ENCODE results near the gene CHD6. TPM values are rescaled to one million over a fixed set of nuclear protein-coding genes. Genes with fewer than 3 reads are reported as not detected.

Gene CHD6, protein sequence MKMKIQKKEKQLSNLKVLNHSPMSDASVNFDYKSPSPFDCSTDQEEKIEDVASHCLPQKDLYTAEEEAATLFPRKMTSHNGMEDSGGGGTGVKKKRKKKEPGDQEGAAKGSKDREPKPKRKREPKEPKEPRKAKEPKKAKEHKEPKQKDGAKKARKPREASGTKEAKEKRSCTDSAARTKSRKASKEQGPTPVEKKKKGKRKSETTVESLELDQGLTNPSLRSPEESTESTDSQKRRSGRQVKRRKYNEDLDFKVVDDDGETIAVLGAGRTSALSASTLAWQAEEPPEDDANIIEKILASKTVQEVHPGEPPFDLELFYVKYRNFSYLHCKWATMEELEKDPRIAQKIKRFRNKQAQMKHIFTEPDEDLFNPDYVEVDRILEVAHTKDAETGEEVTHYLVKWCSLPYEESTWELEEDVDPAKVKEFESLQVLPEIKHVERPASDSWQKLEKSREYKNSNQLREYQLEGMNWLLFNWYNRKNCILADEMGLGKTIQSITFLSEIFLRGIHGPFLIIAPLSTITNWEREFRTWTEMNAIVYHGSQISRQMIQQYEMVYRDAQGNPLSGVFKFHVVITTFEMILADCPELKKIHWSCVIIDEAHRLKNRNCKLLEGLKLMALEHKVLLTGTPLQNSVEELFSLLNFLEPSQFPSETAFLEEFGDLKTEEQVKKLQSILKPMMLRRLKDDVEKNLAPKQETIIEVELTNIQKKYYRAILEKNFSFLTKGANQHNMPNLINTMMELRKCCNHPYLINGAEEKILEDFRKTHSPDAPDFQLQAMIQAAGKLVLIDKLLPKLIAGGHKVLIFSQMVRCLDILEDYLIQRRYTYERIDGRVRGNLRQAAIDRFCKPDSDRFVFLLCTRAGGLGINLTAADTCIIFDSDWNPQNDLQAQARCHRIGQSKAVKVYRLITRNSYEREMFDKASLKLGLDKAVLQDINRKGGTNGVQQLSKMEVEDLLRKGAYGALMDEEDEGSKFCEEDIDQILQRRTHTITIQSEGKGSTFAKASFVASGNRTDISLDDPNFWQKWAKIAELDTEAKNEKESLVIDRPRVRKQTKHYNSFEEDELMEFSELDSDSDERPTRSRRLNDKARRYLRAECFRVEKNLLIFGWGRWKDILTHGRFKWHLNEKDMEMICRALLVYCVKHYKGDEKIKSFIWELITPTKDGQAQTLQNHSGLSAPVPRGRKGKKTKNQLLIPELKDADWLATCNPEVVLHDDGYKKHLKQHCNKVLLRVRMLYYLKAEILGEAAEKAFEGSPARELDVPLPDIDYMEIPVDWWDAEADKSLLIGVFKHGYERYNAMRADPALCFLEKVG (N-terminal part only)
- total RNA-seq = 10 to 100 TPM; 27.8 to 29.4 TPM
- long read RNA-seq, partial matches to known transcripts = 4 of 9 reads
- long read RNA-seq, other reads (novel, unspliced or antisense) = 3 of 9 reads

DNA sequence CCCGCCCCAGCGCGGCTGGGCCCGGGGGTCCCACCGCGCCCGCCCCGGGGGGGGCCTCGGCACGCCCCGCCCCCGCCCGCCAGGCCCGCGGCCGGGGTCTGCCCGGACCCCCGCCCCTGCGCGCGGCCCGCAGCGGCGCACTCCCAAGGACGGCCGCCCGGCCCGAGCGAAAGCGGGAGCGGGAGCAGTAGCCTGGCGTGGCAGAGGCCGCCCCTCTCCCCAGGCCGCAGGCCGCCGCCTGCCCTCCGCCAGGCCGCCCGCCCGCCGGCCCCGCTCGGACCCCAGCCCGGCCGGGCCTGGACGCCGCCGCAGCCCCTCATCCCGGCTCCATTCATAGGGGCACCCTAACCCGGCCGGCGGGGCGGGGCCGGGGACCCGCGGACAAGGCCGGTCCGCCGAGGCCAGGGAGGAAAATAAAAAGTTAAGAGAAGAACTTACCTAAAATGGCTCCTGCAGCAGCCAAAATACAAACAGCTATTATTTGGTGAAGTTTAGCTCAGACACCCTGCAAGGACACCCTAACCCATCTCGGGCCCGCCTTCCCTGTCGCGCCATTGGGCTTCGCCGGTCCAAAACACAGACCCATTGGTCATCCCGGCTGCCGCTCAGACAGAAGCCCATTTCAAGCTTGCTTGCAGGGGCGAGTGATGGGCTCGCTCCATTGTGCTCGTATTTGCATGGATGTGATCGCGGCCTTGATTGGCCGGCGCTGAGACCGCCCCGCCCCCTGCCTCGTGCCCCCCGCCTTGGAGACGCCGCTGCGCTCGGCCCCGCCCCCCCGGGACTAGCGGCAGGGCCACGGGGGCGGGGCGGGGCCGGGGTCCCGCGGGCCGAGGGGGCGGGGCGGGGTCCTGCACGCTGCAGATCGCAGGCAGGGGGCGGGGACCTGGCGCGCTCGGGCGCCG lies at the start of gene CHD6:
TSS of gene CHD6 (minus strand) at position 476 of the 905 bp plus-strand sequence. CDS start 67,040 bp downstream, outside the sequence.
- intact Hi-C loops (cut with DNase I, micrococcal nuclease) = no loop called here
- peak; percentile 99 for ATAC-seq

DNA sequence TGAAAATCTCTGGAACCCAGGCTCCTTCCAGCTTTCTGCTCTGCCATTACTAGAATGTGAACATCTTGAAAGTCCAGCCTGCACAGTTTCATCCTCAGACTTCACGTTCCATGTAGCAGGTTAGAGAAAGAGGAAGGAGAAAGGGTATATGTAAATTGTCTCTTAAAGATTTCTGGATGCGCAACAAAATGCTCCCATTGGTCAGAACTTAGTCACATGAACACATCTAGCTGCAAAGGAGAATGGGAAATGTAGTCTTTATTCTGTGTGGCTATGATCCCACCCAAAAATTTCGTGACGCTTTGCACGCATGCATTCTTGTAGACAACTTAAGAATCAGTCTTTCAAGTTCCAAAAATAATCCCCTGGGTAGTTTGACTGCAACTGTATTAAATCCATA lies 46.4 kb upstream of the CHD6 start:
- no peak for DNase-seq
- intact Hi-C loops (cut with DNase I, micrococcal nuclease) = no loop called here
- ATAC-seq = no peak

More for the DNA sequence above, at the start of gene CHD6:
- peak; percentile 99 to 100 for DNase-seq

DNA sequence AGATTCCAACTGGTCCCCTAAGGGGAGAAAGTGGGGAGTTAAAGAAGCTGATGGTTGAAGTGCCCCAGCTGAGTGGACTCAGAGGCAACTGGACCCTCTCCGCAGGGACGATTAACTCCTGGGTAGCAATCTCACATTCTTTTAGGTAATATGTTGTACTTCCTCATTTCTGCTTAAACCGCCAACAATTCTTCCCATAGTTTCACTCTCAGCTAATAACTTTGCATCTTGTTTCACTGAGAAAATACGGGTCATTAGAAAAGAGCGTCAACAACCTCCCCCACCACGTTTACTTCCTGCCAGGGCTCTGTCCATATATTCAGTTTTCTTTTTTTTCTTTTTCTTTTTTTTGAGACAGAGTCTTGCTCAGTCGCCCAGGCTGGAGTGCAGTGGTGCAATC lies 39.5 kb upstream of the CHD6 start:
- ATAC-seq = no peak
- DNase-seq = no peak
- intact Hi-C loops (cut with DNase I, micrococcal nuclease) = no loop called here

DNA sequence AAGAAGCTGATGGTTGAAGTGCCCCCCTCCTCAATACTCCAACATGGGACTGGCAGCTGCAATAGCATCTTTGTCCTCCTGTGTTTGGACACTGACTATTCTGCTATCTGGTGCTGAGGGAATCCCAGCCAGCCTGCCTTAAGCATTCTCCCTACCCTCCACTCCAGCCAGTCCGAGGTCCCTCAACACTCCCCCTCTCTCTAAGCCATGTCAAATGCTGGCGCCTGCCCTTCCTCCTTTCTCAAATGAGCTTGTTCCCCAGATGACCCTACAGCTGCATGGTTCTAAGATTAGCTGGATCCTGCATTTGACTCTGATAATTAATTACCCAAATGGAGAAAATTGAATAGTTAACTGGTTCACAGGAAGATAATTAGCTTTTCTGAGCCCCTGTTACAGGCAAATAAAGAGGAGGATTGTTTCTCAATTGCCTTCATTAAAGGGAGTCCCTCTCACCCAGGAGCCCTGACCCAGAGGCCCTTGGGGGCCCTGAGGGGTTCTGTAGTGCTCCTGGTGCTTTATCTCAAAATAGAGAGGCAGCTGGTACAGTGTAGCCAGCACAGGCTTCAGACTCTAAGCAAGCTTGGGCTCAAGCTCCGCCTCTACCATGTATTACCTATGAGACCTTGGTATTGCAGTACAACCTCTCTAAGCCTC lies 37.9 kb upstream of the CHD6 start:
- DNase-seq (no peak), ATAC-seq (no peak)
- intact Hi-C loops (cut with DNase I, micrococcal nuclease) = no loop called here

DNA sequence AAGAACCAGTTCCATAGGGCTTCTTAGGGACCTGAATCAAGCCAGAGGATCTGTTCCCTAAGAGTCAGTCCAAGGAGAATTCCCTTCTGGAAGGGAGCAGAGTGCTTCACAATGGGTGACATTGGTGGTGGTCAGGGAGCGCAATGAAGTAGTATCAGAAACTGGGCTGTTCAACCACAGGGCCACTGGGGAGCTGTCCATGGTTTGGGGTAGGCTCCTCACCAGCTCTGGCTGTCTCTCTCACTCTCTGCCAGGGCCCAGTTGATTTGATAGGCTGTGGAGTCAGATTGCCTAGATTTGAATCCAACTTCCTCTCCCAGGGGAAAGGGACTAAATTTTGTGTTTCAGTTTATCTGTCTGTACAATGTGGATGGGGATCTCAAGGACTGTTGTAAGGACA lies 36.7 kb upstream of the CHD6 start:
- peak; percentile 23 for ATAC-seq
- intact Hi-C loops (cut with DNase I, micrococcal nuclease) = no loop called here
- peak in 1 of 2 donors; percentile 14 for DNase-seq

DNA sequence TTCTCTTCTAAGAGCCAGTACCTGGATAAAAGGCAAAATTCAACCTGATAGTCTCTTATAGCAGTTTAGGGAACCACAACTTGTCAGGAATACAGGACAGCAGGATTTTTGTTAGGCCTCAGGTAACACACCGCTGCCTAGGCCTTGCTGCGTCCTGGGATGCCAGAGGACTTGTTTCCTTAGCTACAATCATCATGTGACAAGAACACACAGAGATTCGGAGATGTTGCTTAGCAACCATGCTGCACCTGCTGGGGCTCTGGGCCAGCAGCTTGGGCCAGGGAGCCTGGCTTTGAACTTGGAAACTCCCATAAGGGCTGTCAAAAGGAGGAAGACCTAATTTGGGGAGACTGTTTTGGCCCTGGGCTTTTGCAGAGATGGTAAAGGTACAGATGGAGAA lies 36.1 kb upstream of the CHD6 start:
- intact Hi-C loops (cut with DNase I, micrococcal nuclease) = no loop called here
- DNase-seq (no peak), ATAC-seq (no peak)

DNA sequence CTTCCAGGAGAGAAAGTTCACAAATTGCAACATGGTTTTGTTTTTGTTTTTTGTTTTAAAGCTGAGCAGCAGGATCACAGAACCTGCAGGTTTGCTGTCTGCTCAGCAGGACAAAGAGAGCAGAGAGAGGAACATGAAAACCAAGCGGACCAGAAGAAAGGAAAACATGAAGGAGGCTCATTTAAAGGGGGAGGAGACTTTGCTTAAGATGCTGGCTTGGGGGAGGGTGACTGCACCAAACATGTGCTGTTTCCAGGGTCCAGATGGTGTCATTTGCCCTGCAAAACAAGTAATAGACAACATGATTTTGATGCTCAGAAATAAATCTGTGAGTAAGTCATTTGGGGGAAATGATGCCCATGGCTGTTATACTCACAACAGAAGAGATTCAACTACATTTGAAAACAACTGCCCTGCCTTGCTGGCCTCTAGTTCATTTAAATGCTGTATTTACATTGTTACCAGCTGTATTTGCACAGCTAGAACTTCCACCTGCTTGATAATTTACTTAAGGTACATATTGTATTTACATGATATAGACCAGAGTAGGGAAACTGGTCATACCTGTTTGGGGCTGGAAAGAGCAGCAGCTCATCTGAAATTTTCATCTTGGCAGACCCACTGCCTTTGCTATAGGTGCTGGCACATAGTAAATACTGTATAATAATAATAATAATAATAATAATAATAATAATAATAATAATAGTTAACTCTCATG lies 32.2 kb upstream of the CHD6 start:
- peak; percentile 96 for ATAC-seq
- peak; percentile 36 to 45 for DNase-seq
- intact Hi-C loops (cut with DNase I, micrococcal nuclease) = no loop called here

DNA sequence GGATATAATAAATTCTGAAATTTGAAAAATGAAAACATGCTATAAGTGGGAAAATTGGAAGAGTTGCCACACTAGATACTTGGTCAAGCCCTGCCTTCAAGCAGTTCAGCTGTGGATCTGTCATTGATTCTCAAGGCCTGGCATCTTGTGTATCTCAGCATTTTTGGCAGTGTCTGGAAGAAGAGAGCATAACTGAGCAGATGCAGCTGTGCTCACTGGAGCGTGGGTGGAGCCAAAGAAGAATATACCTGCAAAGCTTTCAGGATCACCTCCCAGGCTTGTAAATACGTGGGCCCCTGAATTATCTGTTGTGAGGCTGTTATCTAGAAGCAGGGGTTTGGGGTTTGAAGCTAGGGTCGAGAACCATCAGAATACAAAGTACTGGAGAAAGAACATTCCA lies 31.3 kb upstream of the CHD6 start:
- ATAC-seq = peak; percentile 52
- intact Hi-C loops (cut with DNase I, micrococcal nuclease) = no loop called here
- no peak for DNase-seq

DNA sequence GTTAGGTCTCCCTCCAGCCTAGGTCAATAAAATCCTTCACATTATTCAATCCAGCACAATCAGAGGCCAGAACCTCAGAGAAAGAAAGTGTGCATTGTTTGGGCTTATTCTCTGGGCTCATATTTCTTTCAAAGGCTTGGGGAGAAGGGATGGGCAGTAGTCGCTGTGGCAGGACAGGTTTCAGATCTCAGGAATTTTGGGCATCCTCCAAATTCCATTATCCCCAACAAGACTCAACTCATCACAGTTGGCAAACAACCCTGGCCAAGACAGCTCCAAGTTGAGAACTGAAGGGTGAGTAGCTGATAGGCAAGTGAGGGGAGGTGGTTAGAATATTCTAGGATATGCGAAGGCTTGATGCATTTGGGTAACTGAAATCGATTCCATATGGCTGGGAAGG lies 27.2 kb upstream of the CHD6 start:
- no peak for ATAC-seq
- no peak for DNase-seq

DNA sequence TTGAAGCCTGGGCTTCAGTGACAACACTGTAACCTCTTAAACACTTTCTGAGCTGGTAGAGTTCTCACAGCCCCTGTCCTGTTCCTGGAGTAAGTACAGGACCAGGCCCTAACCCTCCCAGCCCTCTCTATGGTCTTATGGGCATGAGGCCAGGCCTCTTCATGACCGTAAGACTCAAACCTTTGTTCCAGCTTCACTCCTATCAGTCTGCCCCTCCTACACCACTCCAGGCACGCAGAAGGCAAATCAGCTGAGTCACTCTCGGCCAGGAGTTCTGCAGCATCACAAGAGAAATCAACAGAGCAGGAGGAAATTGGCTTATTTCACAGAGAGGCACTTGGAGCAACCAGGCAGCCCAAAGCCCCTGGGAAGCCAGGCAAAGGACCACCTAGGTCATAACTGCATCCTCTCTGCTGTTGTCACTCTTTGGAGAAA lies 25.3 kb upstream of the CHD6 start:
- intact Hi-C loops (cut with DNase I, micrococcal nuclease) = no loop called here
- ATAC-seq = peak; percentile 99
- peak; percentile 31 to 54 for DNase-seq

More for the DNA sequence above, 27.2 kb upstream of the CHD6 start:
- intact Hi-C loops (cut with DNase I, micrococcal nuclease) = no loop called here

DNA sequence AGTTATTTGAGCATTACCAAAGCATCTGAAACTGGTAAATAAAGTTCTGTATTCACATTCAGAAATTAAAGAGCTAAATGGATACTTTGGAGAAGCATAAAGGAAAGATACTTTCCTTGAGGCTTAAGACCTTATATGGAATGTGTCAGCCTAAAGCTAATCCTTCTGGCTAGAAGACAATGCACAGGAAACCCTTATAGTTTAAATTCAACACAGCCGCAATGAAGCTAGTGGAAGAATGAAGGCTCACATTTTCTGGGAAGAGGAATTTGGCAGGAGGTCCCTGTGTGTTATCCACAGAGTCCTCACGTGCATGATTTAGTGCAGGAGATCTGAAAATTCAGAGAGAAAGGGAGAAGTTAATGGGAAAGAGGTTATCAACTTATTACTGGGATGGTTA lies 21.5 kb upstream of the CHD6 start:
- intact Hi-C loops (cut with DNase I, micrococcal nuclease) = no loop called here
- ATAC-seq (no peak), DNase-seq (no peak)

DNA sequence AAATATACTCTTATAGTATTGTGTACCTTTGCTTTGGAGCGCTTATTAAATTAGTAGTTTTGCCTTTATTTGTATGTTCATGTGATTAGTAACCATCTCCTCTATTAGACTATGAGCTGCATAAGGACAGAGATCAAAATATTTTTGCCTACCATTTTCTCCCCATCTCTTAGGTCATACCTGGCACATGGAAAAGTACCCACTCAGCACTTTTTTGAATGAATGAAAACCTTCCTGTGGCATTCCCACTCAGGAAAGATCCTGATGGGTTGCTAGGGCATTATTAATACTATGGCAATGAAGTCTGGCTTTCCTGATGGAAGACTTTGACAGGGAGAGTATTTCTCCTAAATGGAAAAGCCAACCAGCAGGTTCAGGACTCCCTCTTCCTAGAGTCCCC lies 20.3 kb upstream of the CHD6 start:
- ATAC-seq = no peak
- DNase-seq = no peak
- intact Hi-C loops (cut with DNase I, micrococcal nuclease) = no loop called here

DNA sequence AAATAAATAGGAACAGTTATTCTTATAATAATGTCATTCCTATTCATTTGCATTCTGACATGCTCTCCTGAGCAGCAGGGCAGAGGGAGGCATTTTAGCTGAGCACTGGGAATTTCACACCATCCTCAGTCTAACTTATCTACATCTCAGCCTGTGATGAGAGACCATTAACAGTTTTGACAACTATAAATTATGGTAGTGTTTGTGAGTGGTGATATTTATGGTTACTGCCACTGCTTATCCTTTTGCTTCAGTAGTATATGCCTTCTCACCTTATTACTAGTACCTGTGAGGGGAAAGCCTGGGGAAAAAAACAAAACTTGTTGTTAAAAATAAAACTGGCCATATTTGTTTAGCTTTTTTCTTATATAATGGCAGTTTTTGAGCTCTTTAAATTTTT lies 17.0 kb upstream of the CHD6 start:
- no peak for ATAC-seq

DNA sequence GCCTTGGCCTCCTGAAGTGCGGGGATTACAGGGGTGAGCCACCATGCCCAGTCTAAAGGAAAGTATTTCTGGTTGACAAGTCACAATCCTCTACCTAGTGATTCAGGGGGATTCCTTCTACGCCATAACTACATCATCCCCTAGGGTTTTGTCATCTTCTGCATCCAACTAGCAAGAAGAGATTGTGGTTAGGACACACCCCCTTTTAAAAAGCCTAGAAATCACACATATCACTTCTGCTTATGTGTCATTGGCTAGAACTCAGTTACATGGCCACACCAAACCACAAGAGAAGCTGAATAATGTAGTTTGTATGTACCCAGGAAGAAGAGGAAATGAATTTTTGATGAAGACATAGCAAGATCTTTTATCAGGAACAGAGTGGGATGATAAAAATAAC lies 14.7 kb upstream of the CHD6 start:
- DNase-seq (no peak), ATAC-seq (no peak)
- intact Hi-C loops (cut with DNase I, micrococcal nuclease) = no loop called here

More for the DNA sequence above, 17.0 kb upstream of the CHD6 start:
- intact Hi-C loops (cut with DNase I, micrococcal nuclease) = no loop called here
- no peak for DNase-seq

DNA sequence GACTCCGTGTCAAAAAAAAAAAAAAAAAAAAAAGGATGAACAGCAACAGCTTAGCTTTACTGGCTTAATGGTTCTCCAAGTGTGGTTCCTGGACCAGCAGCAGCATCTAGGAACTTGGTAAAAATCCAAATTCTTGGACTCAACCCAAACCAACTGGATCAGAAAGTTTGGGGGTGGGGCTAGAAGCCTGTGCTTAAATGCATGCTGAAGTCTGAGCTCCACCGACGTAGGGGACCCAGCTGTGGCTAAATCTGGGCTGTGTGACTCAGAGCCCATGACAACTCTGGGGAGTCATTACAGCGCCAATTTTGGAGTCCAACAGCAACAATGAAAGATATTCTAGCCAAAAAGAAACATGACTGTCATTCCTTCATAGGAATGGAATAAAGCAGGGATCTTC lies 13.6 kb upstream of the CHD6 start:
- ATAC-seq = no peak
- no peak for DNase-seq
- intact Hi-C loops (cut with DNase I, micrococcal nuclease) = no loop called here

DNA sequence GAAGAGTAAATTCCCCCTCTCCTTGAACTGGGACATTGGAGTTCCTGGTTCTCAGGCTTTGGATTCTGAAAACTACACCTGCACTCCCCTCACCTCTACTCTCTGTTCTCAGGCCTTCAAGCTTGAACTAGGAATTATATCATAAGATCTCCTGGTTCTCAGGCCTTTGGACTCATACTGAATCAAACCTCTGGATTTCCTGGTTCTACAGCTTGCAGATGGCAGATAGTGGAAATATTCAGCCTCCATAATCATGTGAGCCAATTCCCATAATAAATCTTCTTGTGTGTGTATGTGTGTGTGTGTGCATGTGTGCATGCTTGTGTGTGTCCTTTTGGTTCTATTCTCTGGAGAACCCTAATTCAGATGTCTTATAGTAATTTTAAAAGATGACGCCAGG lies 12.7 kb upstream of the CHD6 start:
- intact Hi-C loops (cut with DNase I, micrococcal nuclease) = no loop called here
- ATAC-seq (peak; percentile 32), DNase-seq (no peak)

All from left colon (tissue), 2 donors.